GM19240 (cell line): Measurements from ENCODE around the gene TARDBP.
"Not testable (repeated sequence)": the region's sequence is repeated elsewhere in the genome, so short reads cannot be mapped to it uniquely, and the experiment has no call there.

Source experiments
- DNase-seq: peaks from one replicate; pipeline ENCODE4 v3.0.0; 2011; ENCODE audit warnings: low spot score; ENCODE audit not compliant: insufficient read length

The TARDBP gene

DNA sequence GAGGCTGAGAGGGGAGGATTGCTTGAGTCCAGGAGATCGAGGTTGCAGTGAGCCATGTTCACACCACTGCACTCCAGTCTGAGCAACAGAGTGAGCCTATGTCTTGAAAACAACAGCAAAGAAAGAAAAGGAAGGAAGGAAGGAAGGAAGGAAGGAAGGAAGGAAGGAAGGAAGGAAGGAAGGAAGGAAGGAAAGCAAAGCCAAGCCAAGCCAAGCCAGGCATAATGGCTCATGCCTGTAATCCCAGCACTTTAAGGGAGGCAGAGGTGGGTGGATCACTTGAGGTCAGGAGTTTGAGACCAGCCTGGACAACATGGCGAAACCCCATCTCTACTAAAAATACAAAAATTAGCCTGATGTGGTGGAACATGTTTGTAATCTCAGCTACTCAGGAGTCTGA lies 20.4 kb upstream of the TARDBP start:
- not testable (repeated sequence) for DNase-seq

DNA sequence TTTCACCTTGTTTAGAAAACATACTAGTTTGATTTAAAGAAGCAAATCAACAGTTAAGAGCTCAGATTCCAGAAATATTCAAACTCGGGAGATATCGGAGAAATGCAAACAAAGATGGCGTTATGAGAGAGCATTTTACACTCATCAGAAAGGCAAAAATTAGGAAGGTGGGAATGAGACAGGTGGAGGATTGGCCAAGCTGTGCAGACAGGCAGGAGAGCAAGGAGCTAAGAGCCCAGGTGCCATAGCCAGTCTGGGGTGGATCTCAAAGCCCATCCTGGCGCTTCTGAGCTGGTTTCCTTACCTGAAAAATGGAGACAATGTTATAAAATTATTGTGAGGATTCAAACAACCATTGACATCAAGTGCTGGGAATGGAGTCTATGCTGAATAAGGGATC lies 19.6 kb upstream of the TARDBP start:
- DNase-seq: no peak

DNA sequence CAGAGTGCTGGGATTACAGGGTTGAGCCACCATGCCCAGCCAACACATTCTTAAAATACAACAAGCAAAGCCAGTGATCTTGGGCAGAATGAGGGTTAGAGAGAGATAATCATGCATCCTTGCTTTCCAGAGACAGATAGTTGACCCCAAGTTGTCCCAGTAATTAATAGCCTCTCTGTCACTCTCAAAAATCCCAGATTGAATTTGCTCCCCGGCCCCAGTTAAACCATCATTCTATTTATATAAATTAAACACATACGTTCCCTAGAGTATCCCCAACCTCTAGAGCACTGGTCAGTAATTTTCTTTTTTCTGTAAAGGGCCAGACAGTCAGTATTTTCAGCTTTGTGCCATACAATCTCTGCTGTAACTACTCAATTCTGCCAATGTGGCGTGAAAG lies 16.4 kb upstream of the TARDBP start:
- no peak for DNase-seq

DNA sequence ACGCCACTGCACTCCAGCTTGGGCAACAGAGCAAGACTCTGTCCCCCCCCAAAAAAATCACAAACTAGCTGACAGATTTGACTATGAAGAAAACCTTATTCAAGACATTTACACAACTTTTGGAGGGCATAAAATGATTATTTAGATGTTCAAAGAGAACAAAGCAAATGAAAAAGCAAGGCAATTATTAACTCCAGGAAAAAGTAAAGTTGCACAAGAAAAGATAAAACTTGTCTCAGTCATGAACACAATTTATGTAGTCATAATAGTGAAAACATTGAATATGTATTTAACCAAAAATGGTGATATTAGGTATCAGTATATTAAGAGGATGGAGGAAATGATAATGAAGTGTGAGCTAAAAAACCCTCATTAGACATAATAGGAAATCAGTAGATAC lies 11.9 kb upstream of the TARDBP start:
- DNase-seq: no peak

DNA sequence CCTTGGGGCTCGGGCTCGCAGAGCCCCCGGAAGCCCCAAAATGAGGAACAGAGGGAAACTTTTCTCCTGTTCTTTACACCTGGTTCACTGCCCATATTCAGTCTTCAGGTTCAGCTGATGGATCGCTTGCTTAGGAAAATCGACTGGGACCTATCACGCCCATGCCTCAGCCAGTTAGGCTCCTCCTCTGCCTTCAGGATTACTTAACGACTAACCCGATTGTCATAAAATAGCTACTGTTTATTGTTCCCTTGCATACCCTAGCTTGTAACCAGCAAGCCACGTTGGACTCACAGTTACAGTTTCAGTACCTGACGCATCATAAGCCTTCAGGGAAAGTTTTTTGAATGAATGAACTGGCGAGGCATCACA lies 692 bp downstream of the TARDBP start:
- no peak for DNase-seq

DNA sequence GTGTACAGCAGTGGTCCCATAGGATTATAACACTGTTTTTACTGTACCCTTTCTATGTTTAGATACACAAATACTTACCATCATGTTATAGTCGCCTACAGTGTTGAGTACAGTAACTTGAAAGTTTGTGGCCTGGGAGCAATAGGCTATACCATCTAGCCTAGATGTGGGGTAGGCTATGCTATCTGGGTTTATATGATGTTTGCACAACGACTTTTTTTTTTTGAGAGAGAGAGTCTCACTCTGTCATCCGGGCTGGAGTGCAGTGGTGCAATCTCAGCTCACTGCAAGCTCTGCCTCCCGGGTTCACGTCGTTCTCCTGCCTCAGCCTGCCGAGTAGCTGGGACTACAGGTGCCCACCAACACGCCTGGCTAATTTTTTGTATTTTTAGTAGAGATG lies 6.9 kb downstream of the TARDBP start:
- not testable (repeated sequence) for DNase-seq

DNA sequence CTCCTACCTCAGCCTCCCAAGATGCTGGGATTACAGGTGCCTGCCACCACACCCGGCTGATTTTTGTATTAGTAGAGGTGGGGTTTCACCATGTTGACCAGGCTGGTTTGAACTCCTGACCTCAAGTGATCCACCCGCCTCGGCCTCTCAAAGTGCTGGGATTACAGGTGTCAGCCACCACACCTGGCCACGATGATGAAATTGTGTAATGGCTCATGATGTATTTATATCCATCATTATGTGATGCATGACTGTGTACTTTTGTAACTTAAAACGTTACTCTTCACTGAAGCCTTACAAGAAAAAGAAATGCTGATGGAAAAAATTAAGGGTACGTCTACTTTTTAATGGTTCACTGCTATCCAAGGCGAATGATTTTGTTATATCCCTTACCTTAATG lies 7.5 kb downstream of the TARDBP start:
- DNase-seq: no peak

DNA sequence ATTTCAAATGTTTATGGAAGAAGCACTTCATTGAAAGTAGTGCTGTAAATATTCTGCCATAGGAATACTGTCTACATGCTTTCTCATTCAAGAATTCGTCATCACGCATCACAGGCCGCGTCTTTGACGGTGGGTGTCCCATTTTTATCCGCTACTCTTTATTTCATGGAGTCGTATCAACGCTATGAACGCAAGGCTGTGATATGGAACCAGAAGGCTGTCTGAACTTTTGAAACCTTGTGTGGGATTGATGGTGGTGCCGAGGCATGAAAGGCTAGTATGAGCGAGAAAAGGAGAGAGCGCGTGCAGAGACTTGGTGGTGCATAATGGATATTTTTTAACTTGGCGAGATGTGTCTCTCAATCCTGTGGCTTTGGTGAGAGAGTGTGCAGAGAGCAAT lies 10.7 kb downstream of the TARDBP start:
- no peak for DNase-seq

DNA sequence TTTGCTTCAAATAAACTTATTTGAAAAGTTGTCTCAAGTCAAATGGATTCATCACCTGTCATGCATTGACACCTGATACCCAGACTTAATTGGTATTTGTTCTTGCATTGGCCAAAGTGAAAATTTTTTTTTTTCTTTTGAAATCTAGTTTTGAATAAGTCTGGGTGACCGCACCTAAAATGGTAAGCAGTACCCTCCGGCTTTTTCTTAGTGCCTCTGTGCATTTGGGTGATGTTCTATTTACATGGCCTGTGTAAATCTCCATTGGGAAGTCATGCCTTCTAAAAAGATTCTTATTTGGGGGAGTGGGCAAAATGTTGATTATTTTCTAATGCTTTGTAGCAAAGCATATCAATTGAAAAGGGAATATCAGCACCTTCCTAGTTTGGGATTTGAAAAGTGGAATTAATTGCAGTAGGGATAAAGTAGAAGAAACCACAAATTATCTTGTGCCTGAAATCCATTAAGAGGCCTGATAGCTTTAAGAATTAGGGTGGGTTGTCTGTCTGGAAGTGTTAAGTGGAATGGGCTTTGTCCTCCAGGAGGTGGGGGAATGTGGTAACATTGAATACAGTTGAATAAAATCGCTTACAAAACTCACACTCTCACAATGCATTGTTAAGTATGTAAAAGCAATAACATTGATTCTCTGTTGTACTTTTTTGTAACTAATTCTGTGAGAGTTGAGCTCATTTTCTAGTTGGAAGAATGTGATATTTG lies 11.9 kb downstream of the TARDBP start:
- no peak for DNase-seq

DNA sequence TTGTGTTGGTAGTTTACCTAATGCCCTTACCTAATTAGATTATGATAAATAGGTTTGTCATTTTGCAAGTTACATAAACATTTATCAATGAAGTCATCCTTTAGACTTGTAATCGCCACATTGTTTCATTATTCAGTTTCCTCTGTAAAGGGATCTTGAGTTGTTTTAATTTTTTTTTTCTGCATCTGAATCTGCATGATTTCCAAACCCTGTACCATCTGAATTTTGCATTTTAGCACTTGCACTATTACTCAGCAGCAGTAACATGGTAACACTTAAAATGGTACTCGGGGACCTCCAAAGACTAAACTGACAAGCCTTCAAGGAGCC lies 12.4 kb downstream of the TARDBP start:
- DNase-seq: no peak

DNA sequence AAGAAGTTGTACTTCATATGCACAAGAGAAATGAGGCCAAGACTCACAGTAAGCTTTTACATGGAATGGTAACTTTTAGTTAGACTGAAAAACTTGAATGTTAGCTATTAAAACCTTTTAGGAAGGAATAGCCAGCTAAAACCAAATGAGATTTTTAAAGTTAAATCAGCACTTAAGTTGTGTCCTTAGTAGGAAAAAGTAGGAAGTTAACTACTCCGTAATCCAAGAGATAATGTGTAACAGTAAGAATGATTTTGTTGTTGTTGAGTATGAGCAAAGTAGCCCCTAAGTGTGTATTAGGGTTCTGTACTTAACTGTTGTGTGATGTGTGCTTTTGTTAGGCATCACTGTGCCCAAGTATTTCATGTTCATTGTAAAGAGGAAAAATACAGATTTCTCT lies 13.2 kb downstream of the TARDBP start:
- no peak for DNase-seq

DNA sequence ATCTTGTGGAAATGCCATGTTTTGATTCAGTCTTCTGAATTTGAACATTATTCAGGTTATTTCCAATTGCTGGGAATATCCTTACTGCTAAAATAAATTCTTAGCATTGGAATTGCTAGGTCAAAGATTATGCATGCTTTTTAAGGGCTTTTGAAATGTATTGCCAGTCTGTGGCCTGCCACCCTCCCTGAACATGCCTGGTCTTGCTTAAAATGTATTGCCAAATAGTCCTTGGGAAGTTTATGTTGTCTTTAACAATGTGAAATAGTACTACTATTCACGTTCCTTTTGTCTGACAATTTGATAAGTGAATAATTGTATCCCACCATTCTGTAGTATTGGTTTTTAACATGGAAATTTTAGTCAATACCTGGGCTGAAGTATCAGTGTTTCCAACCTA lies 13.6 kb downstream of the TARDBP start:
- no peak for DNase-seq

DNA sequence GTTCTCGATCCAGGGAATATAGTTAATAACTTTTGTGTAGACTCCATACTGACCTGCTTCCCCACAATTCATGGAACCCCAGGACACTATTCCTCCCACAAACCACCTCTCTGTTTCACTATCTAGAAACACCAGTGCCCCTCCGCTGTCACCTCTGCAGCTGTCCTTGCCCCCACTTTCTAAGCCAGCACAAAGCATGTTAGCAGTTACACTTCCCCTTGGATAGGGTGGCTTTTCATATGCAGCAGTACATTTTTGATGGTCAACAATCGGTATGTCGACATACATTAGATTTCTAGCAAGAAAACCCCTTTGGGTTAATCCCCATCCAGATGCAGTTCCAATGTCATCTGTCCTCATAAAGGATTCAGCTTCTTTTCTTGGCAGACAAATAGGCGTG lies 14.4 kb downstream of the TARDBP start:
- no peak for DNase-seq

DNA sequence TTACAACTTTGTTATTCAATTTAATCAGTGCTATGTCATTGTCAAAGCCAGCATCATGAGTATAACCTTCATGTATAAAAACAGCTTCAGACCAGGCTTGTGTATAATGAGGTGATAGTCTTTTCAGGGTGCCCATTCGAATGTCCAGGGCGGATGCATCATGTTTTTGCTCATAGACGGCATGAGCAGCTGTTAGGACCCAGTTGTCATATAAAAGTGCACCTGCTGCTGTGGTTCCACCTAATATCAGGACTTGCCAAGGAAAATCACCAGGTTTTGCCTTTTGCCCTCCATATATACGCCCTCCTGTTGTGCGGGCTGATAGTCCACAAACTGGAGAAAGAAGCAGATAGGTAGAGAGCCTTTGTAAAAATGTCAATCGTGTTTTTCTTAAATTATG lies 14.9 kb downstream of the TARDBP start:
- no peak for DNase-seq

DNA sequence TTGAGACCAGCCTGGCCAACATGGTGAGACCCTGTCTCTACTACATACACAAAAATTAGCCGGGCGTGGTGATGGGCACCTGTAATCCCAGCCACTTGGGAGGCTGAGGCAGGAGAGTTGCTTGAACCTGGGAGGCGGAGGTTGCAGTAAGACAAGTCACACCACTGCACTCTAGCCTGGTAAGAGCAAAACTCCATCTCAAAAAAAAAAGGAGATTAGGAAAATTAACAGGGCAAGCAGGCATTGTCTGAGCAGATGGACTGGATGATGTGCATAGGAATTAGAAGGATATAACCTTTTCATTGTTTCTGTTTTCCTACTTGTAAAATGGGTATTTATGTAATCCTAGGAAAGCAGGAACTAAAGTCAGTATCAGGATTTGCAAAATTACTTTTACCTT lies 15.6 kb downstream of the TARDBP start:
- no peak for DNase-seq

DNA sequence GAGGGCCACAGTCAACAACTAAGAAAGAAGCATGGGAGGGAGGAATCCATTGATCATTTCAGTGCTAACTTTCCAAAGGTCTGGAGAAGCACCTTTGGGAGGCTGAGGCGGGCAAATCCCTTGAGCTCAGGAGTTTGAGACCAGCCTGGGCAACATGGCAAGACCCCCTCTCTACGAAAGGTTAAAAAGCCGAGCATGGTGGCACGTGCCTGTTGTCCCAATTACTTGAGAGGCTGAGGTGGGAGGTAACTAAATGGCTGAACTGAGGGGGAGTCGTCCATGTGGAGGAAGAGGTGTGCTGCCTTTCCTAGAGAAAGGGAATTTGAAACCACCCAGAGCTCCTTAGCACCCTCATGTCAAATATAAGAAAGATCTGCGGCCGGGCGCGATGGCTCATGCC lies 18.4 kb downstream of the TARDBP start:
- DNase-seq: no peak

DNA sequence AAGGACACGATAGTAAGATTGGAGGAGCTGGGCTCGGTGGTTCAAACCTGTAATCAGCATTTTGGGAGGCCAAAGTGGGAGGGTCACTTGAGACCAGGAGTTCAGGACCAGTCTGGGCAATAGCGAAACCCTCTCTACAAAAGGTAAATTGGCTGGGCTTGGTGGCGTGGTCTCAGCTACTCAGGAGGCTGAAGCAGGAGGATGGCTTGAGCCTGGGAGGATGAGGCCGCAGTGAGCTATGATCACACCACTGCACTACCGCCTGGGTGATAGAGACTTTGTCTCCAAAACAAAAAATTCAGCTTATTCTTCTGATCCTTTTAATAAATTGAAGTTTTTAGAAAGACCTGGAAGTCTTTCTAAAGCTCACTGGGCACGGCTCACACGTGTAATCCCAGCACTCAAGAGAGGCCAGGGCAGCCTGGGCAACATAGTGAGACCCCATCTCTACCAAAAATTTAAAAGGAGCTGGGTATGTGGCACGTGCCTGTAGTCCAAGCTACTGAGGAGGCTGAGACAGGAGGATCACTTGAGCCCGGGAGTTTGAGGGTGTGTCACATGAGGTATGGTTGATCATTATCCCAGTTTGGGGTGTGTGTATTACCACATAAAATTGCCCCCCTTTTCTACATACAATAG lies 19.3 kb downstream of the TARDBP start:
- DNase-seq: no peak

DNA sequence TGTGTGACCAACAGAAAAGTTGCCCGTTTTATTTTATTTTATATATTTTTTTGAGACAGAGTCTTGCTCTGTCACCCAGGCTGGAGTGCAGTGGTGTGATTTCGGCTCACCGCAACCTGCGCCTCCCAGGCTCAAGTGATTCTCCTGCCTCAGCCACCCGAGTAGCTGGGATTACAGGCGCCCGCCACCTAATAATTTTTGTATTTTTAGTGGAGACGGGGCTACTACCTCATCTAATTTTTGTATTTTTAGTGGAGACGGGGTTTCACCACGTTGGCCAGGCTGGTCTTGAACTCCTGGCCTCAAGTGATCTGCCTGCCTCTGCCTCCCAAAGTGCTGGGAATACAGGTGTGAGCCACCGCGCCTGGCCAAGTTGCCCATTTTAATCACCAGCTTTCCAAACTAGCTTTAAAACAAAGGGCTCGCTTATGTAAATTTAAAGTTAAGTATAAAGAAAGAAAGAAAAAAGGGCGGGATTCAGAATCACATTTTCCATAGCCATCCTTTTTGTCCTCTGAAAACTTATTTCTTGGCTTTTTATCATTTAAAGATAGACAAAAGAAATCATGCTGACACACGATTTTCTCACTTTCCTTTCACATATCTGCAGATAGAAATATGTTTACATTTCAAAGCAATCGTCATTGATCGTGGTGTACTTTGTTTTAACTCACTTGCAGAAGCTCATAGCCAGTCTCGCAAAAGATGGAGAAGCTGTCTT lies 24.7 kb downstream of the TARDBP start:
- DNase-seq: not testable (repeated sequence)

DNA sequence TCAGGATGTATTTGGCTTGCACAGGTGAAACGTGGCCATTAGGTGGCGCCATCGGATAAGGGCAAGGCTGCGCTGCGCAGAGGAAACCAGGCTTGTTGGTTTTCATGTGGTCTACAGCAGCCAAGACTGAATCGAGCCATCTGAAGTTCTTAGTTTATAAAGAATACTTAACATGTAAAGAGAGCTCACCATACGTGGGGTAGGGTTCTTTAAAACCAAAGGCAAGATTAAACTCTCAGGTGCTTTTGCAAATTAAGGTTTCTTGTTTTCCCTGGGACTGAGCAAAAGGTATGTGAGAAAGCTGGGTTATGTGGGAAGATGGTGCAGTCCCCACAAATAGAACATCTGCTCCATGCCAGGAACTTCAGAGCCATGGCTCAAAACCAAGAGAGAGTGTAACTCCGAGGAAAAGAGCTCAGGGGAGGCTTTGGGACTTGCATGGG lies 25.3 kb downstream of the TARDBP start:
- peak; percentile 87 for DNase-seq

DNA sequence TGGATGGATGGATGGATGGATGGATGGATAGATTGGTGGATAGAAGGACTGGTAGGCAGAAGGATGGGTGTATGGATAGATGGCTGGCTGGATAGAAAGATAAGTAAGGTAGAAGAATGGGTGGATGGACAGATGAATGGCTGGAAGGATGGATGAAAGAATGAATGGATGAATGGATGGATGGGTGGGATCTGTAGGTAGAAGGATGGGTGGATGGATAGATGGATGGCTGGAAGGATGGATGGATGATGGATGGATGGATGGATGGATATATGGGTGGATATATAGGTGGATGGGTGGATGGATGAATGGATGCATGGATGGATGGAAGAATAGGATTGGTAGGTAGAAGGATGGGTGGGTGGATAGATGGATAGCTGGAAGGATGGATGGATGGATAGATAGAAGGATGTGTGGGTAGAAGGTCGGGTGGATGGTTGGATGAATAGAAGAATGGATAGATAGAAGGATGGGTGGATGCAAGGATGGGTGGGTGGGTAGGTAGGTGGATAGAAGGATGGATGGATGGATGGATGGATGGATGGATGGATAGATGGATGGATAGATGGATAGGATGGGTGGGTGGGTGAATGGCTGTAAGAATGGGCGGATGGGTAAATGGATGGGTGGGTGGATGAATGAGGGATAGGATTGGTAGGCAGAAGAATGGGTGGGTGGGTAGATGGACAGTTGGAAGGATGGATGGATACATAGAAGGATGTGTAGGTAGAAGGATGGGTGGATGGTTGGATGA lies 27.1 kb downstream of the TARDBP start:
- DNase-seq: no peak

DNA sequence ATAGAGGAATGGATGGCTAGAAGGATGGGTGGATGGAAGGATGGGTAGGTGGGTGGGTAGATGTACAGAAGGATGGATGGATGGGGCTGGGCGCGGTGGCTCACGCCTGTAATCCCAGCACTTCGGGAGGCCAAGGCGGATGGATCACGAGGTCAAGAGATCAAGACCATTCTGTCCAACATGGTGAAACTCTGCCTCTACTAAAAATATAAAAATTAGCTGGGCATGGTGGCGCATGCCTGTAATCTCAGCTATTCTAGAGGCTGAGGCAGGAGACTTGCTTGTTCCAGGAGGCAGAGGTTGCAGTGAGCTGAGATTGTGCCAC lies 27.6 kb downstream of the TARDBP start:
- not testable (repeated sequence) for DNase-seq

DNA sequence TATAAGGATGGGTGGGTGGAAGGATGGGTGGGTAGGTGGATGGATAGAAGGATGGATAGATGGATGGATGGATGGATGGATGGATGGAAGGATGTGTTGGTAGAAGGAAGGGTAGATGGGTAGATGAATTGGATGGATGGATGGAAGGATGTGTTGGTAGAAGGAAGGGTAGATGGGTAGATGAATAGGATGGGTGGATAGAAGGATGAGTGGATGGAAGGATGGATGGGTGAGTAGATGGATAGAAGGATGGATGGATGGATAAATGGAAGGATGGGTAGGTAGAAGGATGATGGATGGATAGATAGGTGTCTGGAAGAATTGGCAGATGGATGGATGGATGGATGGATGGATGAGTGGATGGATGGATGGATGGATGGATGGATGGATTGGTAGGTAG lies 28.6 kb downstream of the TARDBP start:
- no peak for DNase-seq
